ENCODE data around the gene SHC3. TPM values are rescaled to one million over a fixed set of nuclear protein-coding genes. Genes with fewer than 3 reads are reported as not detected.

Gene SHC3
- total RNA-seq, 1 experiment from 2014 or later, result 1.8 TPM

GRCh38 chr9:89175828-89176261, 2.8 kb downstream of the SHC3 start:
- H4K5ac ChIP-seq (ENCODE audit: insufficient read length, low read depth, low read length), result no peak overlapping the region
- WGBS (ENCODE audit: extremely low coverage, insufficient read length, low lambda C conversion rate), result no CpG with 5 or more reads among the region's 5 CpGs
- H2BK12ac ChIP-seq (ENCODE audit: insufficient read length, low read depth, low read length), result no peak overlapping the region
- H3K79me2 ChIP-seq (ENCODE audit: insufficient read depth, low read length), result peaks cover 7% of the 10 kb centered on the region; the same call in 1 of the 2 replicates
- DNase-seq, result no peak
- Mint-ChIP-seq H3K9me3 (peaks cover 0 to 2% of the 10 kb centered on the region in 2 experiments; a peak in 1 of 5 replicates), H3K27ac (no peak overlapping the region), H3K4me3 (peak overlapping the region in 1 of 2 experiments; percentile 48; a peak in 1 of 5 replicates), H3K27me3 (ENCODE audit: low read depth) (peaks cover 46% of the 10 kb centered on the region), H3K36me3 (ENCODE audit: insufficient read depth in 1 of 3, low read depth in 3 of 3) (no peaks in the 10 kb centered on the region), H3K4me1 (peaks cover 35 to 37% of the 10 kb centered on the region in 2 experiments)
- H3K4ac ChIP-seq (ENCODE audit: low read depth, low read length), result no peak overlapping the region
- peaks cover 8% of the 10 kb centered on the region; the same call in 1 of the 2 replicates for H3K4me1 ChIP-seq (ENCODE audit: insufficient read depth, low read length)
- no peak overlapping the region for H3T11ph ChIP-seq (ENCODE audit: low read length)
- H2BK15ac ChIP-seq (ENCODE audit: low read depth, low read length), result no peak overlapping the region
- no peaks in the 10 kb centered on the region; the same call in 1 of the 2 replicates for H3K27me3 ChIP-seq (ENCODE audit: insufficient read depth, low read length)
- H3K9me3 ChIP-seq (ENCODE audit: control insufficient read depth, low read depth, low read length), result no peaks in the 10 kb centered on the region
- H2AFZ ChIP-seq (ENCODE audit: low read length), result no peak overlapping the region
- H4K8ac ChIP-seq (replicated peaks; ENCODE audit: insufficient read length, low read depth, low read length), result no peak overlapping the region
- H2AK5ac ChIP-seq (ENCODE audit: insufficient read length, low read length), result no peak overlapping the region
- H3K79me1 ChIP-seq (ENCODE audit: insufficient read depth, low read depth, low read length, poor library complexity, severe bottlenecking), result no peaks in the 10 kb centered on the region
- no peak overlapping the region for H2BK120ac ChIP-seq (ENCODE audit: low read depth, low read length, poor library complexity, severe bottlenecking)
- no peak overlapping the region for H3K18ac ChIP-seq (ENCODE audit: insufficient read length, low read depth, low read length)
- no peak overlapping the region for H4K91ac ChIP-seq (ENCODE audit: insufficient read length, low read depth, low read length)
- H4K20me1 ChIP-seq (ENCODE audit: control insufficient read depth, insufficient read depth, insufficient read length), result no peaks in the 10 kb centered on the region
- no peak overlapping the region for H3K14ac ChIP-seq (ENCODE audit: insufficient read depth, low read length)
- peak overlapping the region; percentile 6 for H3K4me2 ChIP-seq (ENCODE audit: insufficient read depth, insufficient read length, low read length)
- H2BK5ac ChIP-seq (ENCODE audit: insufficient read length, low read length), result no peak overlapping the region
- no peak overlapping the region for H3K9ac ChIP-seq (ENCODE audit: extremely low read depth, insufficient read length, low read length)
- TF ChIP-seq, protein P1, sequence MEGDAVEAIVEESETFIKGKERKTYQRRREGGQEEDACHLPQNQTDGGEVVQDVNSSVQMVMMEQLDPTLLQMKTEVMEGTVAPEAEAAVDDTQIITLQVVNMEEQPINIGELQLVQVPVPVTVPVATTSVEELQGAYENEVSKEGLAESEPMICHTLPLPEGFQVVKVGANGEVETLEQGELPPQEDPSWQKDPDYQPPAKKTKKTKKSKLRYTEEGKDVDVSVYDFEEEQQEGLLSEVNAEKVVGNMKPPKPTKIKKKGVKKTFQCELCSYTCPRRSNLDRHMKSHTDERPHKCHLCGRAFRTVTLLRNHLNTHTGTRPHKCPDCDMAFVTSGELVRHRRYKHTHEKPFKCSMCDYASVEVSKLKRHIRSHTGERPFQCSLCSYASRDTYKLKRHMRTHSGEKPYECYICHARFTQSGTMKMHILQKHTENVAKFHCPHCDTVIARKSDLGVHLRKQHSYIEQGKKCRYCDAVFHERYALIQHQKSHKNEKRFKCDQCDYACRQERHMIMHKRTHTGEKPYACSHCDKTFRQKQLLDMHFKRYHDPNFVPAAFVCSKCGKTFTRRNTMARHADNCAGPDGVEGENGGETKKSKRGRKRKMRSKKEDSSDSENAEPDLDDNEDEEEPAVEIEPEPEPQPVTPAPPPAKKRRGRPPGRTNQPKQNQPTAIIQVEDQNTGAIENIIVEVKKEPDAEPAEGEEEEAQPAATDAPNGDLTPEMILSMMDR (conservative IDR thresholded peaks at IDR 0.05), result no peak
- no peak overlapping the region for H2BK20ac ChIP-seq (ENCODE audit: low read depth, low read length, poor library complexity, severe bottlenecking)
- no peak overlapping the region for H3K23ac ChIP-seq (ENCODE audit: insufficient read length, low read depth, low read length)
- H3K56ac ChIP-seq (ENCODE audit: insufficient read length, low read depth, low read length), result no peak overlapping the region
- peaks cover 25% of the 10 kb centered on the region for H3K23me2 ChIP-seq (ENCODE audit: insufficient read length, low read depth, low read length, poor library complexity, severe bottlenecking)
- no peak overlapping the region for H3K27ac ChIP-seq (ENCODE audit: insufficient read length, low read depth, low read length)

All from H9 (cell line).